Jurkat, Clone E6-1 (cell line): ENCODE data around the gene TPSB2.
"Not testable (repeated sequence)": the region's sequence is repeated elsewhere in the genome, so short reads cannot be mapped to it uniquely, and the experiment has no call there.

Source experiments
- DNase-seq: peaks from one replicate; pipeline ENCODE4 v3.0.0-alpha.2; 2011; ENCODE audit warnings: low read depth, low spot score
- H3K4me3 ChIP-seq: 2 replicates; pipeline ENCODE4 v1.5.1; 2011; ENCODE audit warnings: mild to moderate bottlenecking, low read length, control low read depth, moderate library complexity

Gene TPSB2

DNA sequence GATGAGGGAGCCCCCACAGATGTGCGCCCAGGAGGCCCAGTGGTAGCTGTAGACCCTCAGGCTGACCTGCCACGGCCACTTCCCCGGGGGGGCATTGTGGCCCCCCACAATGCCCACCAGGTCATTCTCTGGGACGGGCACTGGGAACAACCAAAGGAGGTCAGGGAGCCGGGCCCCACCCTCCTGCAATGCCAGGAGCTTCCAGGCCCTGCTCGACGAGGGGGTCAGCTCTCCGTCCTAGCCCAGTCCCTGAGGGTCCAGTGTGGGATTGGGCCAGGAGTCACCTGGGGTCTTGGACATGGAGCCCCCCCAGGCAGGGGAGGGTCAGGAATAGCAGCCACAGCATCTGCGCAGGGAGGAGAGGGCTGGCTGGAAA lies 32.9 kb upstream of the TPSB2 start:
- no peak for DNase-seq
- H3K4me3 ChIP-seq, result no peak overlapping the region

DNA sequence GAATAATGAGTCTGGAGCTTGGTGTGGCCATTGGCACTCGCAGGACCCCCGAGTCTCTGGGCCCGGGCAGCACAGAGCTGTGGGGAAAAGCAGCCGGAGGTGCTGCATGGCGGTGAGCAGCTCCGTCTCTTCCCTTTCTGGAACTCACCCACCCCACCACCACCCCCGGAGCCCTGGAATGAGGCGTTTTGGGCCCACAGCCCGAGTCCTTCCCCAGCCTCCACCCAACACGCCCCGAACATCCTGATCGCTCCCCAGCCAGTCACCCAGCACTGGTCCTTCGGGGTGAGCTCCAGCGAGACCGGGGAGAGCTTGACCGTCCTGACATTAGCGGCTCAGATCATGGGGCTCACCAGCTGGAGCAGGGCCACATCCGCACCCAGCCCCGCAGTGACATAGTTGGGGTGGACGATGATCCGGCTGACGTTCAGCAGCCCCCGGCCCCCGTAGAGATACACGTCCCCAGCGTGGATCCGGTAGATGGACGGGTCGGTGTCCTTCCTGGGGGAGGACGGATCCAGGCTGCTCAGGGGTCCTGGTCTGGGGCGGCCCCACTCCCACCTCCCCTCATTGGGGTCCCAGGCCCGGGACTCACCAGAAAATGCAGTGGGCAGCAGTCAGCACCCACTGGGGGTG lies 32.3 kb upstream of the TPSB2 start:
- no peak overlapping the region for H3K4me3 ChIP-seq
- no peak for DNase-seq

DNA sequence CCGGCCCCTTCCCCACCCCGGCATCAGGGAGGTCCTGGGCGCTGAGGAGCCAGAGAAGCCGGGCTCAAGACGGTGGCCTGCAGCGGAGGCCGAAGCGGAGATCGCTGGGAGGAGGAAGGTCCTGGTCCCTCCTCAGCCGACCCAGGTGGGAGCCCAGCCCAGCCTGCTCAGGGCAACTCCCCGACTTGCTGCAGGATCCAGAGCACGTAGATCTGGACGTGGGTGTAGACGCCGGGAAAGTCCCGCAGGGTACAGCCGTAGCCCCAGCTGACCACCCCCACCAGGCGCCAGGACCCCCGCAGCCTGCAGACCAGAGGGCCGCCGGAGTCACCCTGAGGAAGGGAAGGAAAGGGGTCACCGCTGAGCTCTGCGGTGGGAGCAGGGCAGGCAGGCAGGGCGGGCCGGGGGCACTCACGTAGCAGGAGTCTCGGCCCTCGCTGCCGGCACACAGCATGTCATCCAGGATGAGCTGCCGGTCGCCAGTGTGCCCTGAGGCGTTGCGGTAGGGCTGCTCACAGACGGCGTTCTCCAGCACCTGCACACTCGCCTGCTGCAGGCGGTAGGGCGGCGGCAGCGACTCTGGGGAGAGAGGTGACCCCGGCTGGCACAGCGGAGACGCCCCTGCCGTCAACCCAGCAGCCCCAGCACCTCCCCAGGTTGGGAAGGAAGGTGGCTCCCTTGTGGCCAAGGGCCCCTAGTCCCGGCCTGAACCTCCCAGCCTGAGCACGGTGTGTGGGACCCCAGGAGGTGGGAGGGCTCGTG lies 31.3 kb upstream of the TPSB2 start:
- DNase-seq, result no peak
- no peak overlapping the region for H3K4me3 ChIP-seq

DNA sequence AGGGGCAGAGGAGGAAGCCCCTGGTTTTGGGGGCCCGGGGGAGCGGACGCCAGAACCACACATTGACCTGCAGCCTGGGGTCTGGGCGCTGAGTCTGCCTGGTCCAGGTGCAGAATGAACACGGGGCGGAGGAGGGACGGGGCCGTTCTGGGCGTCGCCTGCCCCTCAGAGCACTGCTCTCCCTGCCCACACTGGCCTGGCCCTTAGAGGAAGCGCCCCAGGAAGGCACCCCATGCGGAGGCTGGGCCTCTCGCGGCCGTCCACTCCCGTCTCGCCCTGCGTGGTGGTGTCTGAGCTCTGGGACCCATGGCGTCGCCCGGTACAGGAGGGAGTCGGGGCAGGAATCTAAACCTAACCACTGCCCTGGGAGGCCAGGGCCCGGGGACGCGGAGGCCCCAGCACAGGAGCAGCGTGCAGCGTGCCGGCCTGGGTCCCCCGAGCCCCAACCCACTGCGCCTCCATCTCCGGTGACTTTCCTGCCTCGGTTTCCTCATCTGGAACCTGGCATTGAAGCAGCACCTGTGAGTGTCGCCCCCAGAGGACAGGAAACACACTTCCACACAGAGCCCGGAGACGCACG lies 30.2 kb upstream of the TPSB2 start:
- H3K4me3 ChIP-seq, result no peak overlapping the region
- no peak for DNase-seq

DNA sequence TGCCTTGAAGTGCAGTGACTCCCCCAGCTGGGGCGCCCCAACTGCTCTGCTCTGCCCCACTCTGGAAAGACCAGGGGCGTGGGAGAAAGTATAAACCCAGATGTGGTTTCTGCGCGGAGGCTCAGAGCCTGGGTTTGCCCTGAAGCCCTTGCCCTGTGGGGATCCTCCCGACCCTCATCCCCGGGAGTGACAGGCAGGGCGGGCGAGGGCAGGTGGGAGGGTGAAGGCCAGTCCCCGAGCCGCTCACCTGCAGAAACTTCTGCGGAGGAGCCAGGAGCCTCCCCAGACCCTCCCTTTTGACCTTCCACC lies 29.7 kb upstream of the TPSB2 start:
- no peak for DNase-seq

DNA sequence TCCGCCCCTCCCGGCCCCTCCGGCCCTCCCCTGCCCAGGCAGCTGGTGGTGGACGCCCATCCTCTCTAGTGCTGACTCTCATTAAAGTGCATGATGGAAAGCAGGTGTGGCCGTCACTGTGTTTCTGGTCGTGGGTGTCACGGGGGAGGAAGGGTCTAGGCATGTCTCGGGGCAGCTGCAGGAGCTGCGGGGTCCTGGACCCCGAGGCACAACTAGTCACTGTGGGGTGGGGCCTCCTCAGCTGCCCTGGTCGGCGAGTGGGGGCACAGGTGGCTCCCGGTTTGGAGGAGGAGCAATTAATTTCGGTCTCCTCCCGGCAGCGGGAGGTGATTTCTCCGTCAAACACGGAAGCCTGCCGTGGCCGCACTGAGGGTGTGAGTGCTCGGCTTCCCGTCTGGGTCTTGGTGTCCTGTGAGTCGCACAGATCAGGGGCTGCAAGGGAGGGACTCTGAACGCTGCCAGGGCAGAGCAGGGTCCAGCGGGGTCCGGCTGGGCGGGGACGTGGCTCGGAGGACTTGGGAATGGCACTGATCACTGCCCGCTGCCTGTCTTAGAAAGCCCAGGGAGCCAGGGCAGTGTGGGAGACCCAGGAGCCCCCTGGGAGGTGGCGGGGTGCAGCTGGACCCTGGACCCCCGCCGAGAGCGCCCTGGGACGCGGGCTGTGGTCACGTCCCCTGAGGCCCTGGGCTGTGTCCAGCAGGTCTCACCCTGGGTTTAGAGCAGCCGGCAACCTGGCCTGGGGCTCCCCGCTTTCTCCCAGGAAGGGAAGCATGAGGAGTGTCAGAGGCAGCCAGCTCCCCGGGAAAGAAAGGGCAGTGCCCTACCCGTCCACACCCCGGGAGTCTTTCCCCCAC lies 29.1 kb upstream of the TPSB2 start:
- no peak overlapping the region for H3K4me3 ChIP-seq
- DNase-seq, result no peak

More for the DNA sequence above, 29.7 kb upstream of the TPSB2 start:
- no peak overlapping the region for H3K4me3 ChIP-seq

DNA sequence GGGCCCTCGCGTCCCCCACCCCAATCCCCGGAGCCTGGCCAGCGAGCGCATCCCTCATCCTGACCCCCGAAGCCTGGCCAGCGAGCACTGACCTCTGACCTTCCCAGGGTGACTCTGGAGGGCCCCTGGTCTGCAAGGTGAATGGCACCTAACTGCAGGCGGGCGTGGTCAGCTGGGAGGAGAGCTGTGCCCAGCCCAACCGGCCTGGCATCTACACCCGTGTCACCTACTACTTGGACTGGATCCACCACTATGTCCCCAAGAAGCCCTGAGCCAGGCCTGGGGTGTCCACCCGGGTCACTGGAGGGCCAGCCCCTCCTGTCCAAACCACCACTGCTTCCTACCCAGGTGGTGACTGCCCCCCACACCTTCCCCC lies 28.2 kb upstream of the TPSB2 start:
- DNase-seq, result no peak
- no peak overlapping the region for H3K4me3 ChIP-seq

DNA sequence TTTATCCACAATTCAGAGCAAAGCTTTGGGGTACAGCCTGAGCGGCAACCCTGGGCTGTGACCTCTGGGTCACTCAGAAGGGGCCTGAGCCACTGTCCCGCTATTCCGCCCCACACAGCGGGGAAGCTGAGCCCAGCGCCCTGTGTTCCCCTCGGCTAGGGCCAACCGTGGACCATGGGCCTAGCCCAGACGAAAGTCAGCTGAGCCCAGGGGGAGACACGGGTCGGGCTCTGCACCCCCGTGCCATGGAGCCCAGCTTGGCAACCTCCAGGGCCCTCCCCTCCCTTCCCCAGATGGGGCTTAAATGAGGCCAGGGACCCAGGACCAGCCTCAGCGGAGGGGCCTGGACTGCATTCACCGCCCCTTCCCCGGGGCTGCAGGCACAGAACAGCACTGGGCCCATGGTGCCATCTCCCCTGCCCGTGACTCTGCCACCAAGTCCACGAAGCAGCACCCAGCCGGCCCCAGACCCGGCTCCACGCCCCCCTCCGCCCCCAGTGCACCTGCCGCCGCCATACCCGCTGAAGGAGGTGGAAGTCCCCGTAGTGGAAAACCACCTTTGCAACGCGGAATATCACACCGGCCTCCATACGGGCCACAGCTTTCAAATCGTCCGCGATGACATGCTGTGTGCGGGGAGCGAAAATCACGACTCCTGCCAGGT lies 27.7 kb upstream of the TPSB2 start:
- H3K4me3 ChIP-seq, result no peak overlapping the region
- DNase-seq, result no peak

DNA sequence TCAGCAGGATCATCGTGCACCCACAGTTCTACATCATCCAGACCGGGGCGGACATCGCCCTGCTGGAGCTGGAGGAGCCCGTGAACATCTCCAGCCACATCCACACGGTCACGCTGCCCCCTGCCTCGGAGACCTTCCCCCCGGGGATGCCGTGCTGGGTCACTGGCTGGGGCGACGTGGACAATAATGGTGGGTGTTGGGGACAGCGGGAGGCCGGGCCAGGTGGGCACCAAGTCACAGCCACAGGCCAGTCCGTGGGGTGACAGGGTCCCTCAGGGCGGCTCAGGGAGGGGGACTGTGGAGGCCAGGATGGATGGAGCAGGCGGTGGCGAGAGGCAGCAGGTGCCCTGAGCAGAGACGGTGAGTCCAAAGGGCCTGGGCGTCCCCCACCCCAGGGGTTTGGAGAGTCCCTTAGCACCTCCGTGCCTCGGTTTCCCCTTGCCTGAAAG lies 26.9 kb upstream of the TPSB2 start:
- no peak overlapping the region for H3K4me3 ChIP-seq
- no peak for DNase-seq

DNA sequence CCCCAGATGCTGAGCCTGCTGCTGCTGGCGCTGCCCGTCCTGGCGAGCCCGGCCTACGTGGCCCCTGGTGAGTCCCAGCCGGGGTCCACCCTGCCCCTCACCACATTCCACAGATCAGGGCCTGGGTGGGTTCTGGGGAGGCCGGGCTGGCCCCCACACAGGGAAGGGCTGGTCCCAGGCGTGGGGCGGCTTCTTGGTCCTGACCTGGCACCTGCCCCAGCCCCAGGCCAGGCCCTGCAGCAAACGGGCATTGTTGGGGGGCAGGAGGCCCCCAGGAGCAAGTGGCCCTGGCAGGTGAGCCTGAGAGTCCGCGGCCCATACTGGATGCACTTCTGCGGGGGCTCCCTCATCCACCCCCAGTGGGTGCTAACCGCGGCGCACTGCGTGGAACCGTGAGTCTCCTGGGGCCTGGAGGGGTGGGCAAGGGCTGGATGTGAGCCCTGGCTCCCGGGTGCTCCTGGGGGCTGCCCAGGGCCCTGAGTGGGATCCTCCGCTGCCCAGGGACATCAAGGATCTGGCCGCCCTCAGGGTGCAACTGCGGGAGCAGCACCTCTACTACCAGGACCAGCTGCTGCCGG lies 26.4 kb upstream of the TPSB2 start:
- not testable (repeated sequence) for DNase-seq, H3K4me3 ChIP-seq

DNA sequence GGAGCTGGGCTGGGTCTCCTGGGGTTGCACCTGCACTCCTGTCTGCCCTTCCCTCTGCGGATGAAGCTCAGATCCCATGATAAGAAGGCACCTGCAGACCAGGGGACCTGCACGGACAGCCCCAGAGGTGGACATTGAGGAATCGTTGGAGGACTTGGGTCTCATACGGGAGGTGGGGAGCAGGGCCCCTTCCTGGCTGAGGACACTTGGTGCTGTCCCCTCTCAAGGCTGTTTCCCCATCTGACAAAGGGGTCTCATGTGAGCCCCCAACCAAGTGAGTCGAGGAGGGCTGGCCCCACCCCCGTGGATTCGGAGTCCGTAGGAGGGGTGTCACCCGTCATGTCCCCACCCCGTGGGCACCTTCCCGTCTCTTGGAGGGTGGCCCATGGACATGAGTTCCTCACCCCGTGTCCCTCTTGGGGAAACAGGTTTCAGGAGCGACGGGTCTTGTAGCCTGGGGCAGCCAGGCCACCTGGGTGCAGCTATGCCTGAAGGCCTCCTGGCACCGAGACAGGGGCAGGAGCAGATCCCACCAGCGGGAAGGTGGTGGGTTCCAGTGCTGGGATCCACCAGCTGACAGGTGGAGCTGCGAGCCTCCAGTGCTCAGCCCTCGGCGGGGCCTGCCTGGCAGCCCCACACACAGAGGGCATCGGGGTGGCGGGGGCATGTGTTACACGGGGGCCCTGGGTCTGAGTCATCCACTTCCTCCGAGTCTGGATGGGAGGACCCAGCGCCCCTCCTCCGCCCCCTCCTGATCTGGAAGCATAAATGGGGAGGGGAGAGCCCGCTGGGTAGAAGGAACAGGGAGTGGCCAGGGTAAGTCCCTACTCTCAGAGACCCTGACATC lies 25.5 kb upstream of the TPSB2 start, which contains the start of gene TPSD1:
TPSD1 (plus strand) TSS at position 794 of the 847 bp plus-strand sequence. CDS start 212 bp downstream, outside the sequence.
- not testable (repeated sequence) for H3K4me3 ChIP-seq, DNase-seq

DNA sequence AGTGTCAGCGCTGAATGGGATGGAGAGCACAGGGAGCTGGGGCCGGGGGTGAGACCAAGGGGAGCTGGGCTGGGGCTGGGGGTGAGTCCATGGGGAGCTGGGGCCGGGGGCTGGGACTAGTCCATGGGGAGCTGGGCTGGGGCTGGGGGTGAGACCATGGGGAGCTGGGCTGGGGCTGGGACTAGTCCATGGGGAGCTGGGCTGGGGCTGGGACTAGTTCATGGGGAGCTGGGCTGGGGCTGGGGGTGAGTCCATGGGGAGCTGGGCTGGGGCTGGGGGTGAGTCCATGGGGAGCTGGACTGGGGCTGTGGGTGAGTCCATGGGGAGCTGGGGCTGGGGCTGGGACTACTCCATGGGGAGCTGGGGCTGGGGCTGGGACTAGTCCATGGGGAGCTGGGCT lies 24.8 kb upstream of the TPSB2 start:
- H3K4me3 ChIP-seq, DNase-seq: not testable (repeated sequence)

DNA sequence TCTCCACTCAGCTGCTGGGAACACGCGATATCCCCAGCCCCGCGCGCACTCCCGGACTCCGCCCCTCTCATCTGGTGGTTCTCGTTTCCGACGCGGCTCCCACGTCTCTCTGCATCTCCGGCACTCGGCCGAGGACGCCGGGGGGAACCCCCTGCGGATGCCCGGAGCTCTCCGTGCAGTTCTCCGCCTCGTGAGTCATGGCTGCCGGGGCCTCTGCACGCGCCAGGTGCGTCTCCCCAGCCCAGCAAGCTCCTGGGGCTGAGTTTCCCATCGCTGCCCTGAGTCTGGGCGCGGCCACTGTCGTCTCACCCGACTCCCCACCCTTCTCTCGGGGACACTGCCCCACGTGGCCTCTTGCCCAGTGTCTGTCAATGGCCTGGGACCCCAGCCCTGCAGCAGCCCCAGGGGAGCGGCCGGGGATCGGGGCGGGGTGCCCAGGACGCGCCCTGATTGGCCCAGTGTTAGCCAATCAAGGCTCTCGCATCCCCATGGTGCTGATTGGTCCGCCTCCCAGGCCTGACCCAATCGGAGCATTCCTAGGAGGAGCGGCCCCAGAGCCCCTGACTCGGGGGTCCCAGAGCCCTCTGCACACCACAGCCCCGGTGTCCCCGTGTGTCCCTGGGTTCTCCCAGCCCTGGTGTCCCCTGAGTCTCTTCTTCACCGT lies 23.8 kb upstream of the TPSB2 start:
- not testable (repeated sequence) for DNase-seq, H3K4me3 ChIP-seq

DNA sequence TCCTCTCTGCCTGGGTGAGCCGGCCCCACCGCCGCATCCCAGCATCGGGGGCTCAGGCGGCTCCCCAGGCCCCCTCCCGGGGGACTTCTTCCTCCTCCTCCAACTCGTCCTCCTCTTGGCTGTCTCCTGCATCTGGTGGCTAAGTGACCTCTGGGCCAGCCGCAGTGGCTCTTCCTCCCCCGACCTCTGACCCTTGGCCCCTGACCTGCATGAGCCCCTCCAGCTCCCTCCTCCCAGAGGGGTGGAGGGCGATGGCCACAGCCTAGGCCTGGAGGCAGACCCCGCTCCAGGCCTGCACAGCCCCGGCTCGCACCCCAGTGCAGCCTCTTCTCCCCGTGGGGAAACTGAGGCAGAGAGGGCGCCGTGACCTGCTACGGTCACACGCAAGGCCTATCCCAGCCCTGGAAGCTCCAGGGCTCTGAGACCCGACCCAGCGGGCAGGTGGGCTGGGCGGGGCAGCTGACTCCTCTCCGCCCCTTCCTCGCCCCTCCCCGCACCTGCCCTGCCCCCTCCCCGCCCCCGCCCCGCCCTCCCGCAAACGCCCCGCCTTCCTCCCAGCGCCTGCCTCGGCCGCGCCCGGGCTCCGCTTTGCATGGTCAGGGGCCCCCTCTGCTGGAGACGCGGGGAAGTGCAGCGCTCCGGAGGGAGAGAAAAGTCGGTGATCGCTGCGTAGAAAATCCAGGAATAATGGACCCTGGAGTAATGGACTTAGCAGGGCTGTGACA lies 19.2 kb upstream of the TPSB2 start:
- not testable (repeated sequence) for DNase-seq, H3K4me3 ChIP-seq

DNA sequence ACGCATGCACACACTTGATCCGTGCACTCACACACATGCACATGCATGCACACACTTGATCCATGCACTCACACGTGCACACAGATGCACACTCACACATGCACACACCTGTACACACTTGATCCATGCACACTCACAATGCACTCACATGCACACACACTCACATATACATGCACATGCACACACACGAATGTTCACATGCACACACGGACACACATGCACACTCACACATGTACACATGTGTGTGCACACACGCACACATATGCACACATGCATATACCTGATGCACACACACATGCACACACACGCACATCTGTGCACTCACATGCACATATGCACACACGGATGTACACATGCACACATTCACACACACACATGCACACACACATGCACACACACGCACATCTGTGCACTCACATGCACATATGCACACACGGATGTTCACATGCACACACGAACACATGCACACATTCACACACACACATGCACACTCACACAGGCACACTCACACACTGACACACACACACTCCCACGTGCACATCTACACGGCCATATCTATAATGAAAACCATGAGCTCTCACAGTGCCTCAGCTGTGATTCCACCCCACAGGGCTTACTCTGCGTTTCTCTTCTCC lies 18.0 kb upstream of the TPSB2 start:
- not testable (repeated sequence) for H3K4me3 ChIP-seq, DNase-seq

DNA sequence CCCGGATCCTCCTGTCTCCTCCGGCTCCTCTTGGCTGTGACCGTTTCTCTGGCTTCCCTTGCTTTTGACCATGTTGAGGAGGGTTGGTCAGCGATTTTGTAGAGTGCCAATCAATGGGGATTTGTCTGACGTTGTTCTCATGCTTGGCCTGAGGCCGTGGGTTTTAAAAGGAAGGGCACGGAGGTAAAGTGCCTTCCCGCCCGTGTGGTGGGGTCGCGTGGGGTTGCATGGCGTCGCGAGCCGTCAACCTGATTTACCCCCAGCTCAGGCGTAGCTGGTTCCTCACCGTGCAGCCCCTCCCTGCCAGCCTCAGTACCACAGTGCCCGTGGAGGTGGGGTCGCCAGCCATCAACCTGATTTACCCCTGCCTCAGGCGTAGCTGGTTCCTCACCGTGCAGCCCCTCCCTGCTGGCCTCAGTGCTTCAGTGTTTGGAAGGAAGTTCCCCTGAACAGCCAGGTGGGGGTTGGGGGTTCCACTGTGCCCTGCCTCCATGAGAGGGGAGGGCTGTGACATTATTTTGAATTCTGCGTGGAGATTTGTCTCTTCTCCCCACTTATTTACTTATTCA lies 15.6 kb upstream of the TPSB2 start:
- no peak for DNase-seq
- no peak overlapping the region for H3K4me3 ChIP-seq
